PC-9 (cell line): ENCODE data around the gene IL1F10. TPM values are rescaled to one million over a fixed set of nuclear protein-coding genes. Genes with fewer than 3 reads are reported as not detected.
A peak's percentile ranks its signal among the peaks of the same experiment; 100 is the strongest.

Experiments used
- BruUV-seq: library from RNA; stranded (reverse); fragments of 400-500 nt; replicated peaks from 2 replicates; lab custom pipeline; 2021; lab: Mats Ljungman, UMichigan
- CTCF ChIA-PET: fragments of 300-600 bp; sonication (Branson Sonifier 250); formaldehyde crosslinking; loops from one replicate; lab custom pipeline; 2022; ENCODE audit warnings: antibody characterized with exemption; lab: Charles Lee
- POLR2A ChIA-PET: fragments of 300-600 bp; sonication (Branson Sonifier 250); formaldehyde crosslinking; loops from one replicate; lab custom pipeline; 2022; ENCODE audit warnings: antibody characterized with exemption; ENCODE audit not compliant: unreplicated experiment; lab: Charles Lee
- DNase-seq, 2 experiments: peaks; one replicate each; pipeline versions ENCODE4 v3.0.0 to v3.0.0-alpha.2; 2015 to 2022; ENCODE audit warnings: mixed read lengths in 1 of 2
- H2AFZ ChIP-seq: fragments of 200-600 bp; sonication (generic); 2 replicates; pipeline ENCODE4 v1.8.1; 2017; ENCODE audit warnings: antibody characterized with exemption
- H3F3A ChIP-seq: fragments of 200-600 bp; sonication (generic); 2 replicates; pipeline ENCODE4 v1.8.1; 2017; ENCODE audit warnings: antibody characterized with exemption, mild to moderate bottlenecking, low read depth; ENCODE audit not compliant: insufficient read depth
- H3K27ac ChIP-seq: fragments of 200-600 bp; sonication (generic); 2 replicates; pipeline ENCODE4 v1.6.1; 2016; ENCODE audit warnings: mixed run types
- H3K27me3 ChIP-seq: fragments of 200-600 bp; sonication (generic); 2 replicates; pipeline ENCODE4 v1.6.1; 2016; ENCODE audit warnings: low read depth, mixed run types; ENCODE audit not compliant: insufficient read depth
- H3K36me3 ChIP-seq: fragments of 200-600 bp; sonication (generic); 2 replicates; pipeline ENCODE4 v1.6.1; 2016; ENCODE audit warnings: low read depth, mixed run types
- H3K4me1 ChIP-seq: fragments of 200-600 bp; sonication (generic); replicated peaks from 2 replicates; pipeline ENCODE4 v1.6.1; 2016; ENCODE audit warnings: mixed run types; ENCODE audit not compliant: insufficient read depth
- H3K4me2 ChIP-seq: fragments of 200-600 bp; sonication (generic); 2 replicates; pipeline ENCODE4 v1.6.1; 2017; ENCODE audit warnings: mixed run types
- H3K4me3 ChIP-seq: fragments of 200-600 bp; sonication (generic); 2 replicates; pipeline ENCODE4 v1.6.1; 2016; ENCODE audit warnings: mixed run types
- H3K79me2 ChIP-seq: fragments of 200-600 bp; sonication (generic); 2 replicates; pipeline ENCODE4 v1.6.1; 2017; ENCODE audit warnings: low read depth, mixed run types
- H3K9me2 ChIP-seq: fragments of 200-600 bp; sonication (generic); 2 replicates; pipeline ENCODE4 v1.8.1; 2017; ENCODE audit warnings: mild to moderate bottlenecking; ENCODE audit not compliant: insufficient read depth
- H3K9me3 ChIP-seq: fragments of 200-600 bp; sonication (generic); 2 replicates; pipeline ENCODE4 v1.8.1; 2016; ENCODE audit warnings: low read depth; ENCODE audit not compliant: insufficient read depth
- H4K20me1 ChIP-seq: fragments of 200-600 bp; sonication (generic); 2 replicates; pipeline ENCODE4 v1.8.1; 2017; ENCODE audit not compliant: insufficient read depth
- CTCF ChIP-seq: fragments of 200-600 bp; sonication (generic); conservative IDR thresholded peaks from 2 replicates; pipeline ENCODE4 v1.6.1; 2017; ENCODE audit warnings: mixed run types, antibody characterized with exemption, mild to moderate bottlenecking, moderate library complexity
- EZH2 ChIP-seq: fragments of 200-600 bp; sonication (generic); IDR thresholded peaks from 2 replicates; pipeline ENCODE4 v1.8.0; 2017; ENCODE audit warnings: antibody characterized with exemption, low read depth
- intact Hi-C: fragments of 100-400 bp; cut with micrococcal nuclease; formaldehyde crosslinking; loops from one replicate; pipeline ENCODE4 v1.10.0; 2022; ENCODE audit not compliant: unreplicated experiment
- total RNA-seq: library from RNA; stranded (reverse); gene quantifications from 2 replicates; pipeline ENCODE4 v1.2.3, GENCODE V29; 2021

IL1F10 gene
- total RNA-seq, 1 experiment from 2014 or later, result not detected

GRCh38 chr2:113058411-113058994 is 9.3 kb upstream of the IL1F10 start:
- Histone ChIP-seq H3K79me2 (no peaks in the 10 kb centered on the region), H3K9me2 (no peaks in the 10 kb centered on the region), H3K27me3 (no peaks in the 10 kb centered on the region), H3K36me3 (no peaks in the 10 kb centered on the region), H3K9me3 (peaks cover 20% of the 10 kb centered on the region), H3K4me1 (peaks cover 37% of the 10 kb centered on the region), H3K4me2 (peak overlapping the region; percentile 69), H3K27ac (peak overlapping the region; percentile 72), H4K20me1 (no peaks in the 10 kb centered on the region), H3K4me3 (peak overlapping the region; percentile 7; the same call in 1 of the 2 replicates), H2AFZ (peak overlapping the region; percentile 66; the same call in 1 of the 2 replicates), H3F3A (peaks cover 15% of the 10 kb centered on the region; the same call in 1 of the 2 replicates)
- intact Hi-C loops, result loop anchor here (1.0 kb wide), 1 partner anchor 11 kb away; no protein-coding TSS in a partner anchor
- ChIA-PET CTCF (interaction anchor here (0.6 to 1.1 kb wide), 2 partner anchors 12 to 141 kb away, joined by 3 read pairs; no protein-coding TSS in a partner anchor), POLR2A (no interaction called here)
- BruUV-seq, result no TSS peak
- peak in 1 of 2 experiments; percentile 86 for DNase-seq
- TF ChIP-seq CTCF (no peak), EZH2 (no peak)

DNA sequence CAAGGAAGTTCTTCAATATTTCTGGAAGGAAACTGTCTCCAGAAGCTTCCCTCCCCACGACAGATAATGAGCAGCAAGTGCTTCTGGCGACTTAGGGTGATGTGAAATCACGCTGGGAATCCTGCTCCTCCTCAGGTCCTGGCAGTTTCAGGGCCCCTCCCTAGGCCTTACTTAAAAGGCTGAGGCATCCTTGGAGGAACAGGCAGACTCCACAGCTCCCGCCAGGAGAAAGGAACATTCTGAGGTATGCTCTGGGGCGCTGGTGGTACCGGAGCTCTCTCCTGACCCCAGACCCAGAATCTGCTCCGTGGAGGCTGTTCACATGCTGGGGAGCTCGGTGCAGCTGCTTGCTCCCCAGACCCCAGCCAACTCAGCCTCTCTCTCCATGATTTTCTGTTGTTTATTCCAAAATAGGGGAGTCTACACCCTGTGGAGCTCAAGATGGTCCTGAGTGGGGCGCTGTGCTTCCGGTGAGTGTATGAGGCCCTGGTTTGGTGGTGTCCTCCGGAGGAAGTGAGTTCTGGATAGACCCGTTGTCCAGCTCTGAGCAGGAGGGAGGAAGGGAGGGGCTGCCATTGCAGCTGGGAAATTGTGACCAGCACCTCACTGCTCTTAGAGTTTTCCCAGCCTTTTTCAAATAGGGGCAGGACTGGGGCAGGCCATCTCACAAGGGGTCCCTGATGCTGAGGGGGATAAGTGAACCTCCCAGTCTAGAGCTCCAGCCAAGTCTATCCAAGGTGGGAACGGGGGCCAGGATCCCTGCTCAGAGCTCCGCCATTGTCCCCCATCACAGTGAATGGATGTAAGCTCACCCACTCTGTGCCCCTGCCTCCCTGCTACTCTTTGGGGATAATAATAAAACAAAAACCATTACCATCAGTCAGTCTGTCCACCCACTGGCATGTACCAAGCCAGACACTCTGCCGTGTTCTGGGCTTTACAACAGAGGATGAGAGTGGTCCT is 8.5 kb upstream of the IL1F10 start, which contains the start of gene IL36RN:
TSS of gene IL36RN (plus strand) at position 201 of the 963 bp plus-strand sequence. CDS start at position 442, 241 bp downstream.
- TSS peak; percentile 73 for BruUV-seq
- intact Hi-C loops, result loop anchor here (1.0 kb wide), 1 partner anchor 10 kb away; no protein-coding TSS in a partner anchor
- no peaks in the 10 kb centered on the region for H3K27me3 ChIP-seq
- H4K20me1 ChIP-seq, result no peaks in the 10 kb centered on the region
- peak within 1 kb of the TSS; percentile 7; the same call in 1 of the 2 replicates for H3K4me3 ChIP-seq
- ChIA-PET CTCF (interaction anchor here (0.6 to 1.1 kb wide), 2 partner anchors 11 to 140 kb away, joined by 3 read pairs; no protein-coding TSS in a partner anchor), POLR2A (no interaction called here)
- H3K27ac ChIP-seq, result peak within 1 kb of the TSS; percentile 72
- peak within 1 kb of the TSS; percentile 66; the same call in 1 of the 2 replicates for H2AFZ ChIP-seq
- H3K36me3 ChIP-seq, result no peaks in the 10 kb centered on the region
- no peaks in the 10 kb centered on the region for H3K9me2 ChIP-seq
- H3K4me1 ChIP-seq, result peaks cover 37% of the 10 kb centered on the region
- H3F3A ChIP-seq, result peaks cover 15% of the 10 kb centered on the region; the same call in 1 of the 2 replicates
- TF ChIP-seq EZH2 (no peak), CTCF (no peak)
- H3K4me2 ChIP-seq, result peak within 1 kb of the TSS; percentile 69
- peaks cover 14% of the 10 kb centered on the region for H3K9me3 ChIP-seq
- no peak for DNase-seq
- no peaks in the 10 kb centered on the region for H3K79me2 ChIP-seq

DNA sequence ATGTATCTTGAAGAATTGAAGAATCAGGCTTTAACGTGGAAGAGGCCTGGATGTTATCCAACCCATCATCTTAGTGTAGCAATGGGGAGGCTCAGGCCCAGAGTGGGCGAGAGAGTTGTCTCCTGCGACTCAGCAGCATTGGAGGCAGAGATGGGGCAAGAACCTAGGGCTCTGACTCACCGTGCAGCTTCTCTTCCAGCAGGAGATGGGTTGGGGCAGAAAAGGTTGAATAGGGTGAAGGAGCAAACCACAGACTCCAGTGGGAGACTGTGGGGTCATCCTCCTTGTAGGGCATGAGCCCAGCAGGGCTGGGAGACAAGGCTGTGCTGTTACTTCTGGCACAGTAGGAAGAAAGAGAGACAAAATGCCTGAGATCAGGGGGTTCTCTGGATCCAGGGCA is 7.4 kb upstream of the IL1F10 start:
- TF ChIP-seq CTCF, result no peak
- peaks cover 37% of the 10 kb centered on the region for H3K4me1 ChIP-seq
- DNase-seq, result no peak
- intact Hi-C loops, result no loop called here
- no TSS peak for BruUV-seq
- no peaks in the 10 kb centered on the region for H3K9me2 ChIP-seq
- H3K4me2 ChIP-seq, result peak overlapping the region; percentile 27
- peaks cover 15% of the 10 kb centered on the region; the same call in 1 of the 2 replicates for H3F3A ChIP-seq
- ChIA-PET POLR2A (no interaction called here), CTCF (interaction anchor here (0.9 kb wide), 1 partner anchor 20 kb away, joined by 4 read pairs; no protein-coding TSS in a partner anchor)
- no peak overlapping the region for H3K27ac ChIP-seq
- H3K79me2 ChIP-seq, result no peaks in the 10 kb centered on the region
- no peak overlapping the region for H2AFZ ChIP-seq
- no peaks in the 10 kb centered on the region for H3K36me3 ChIP-seq
- no peaks in the 10 kb centered on the region for H3K27me3 ChIP-seq
- no peaks in the 10 kb centered on the region for H4K20me1 ChIP-seq
- no peak overlapping the region for H3K4me3 ChIP-seq
- H3K9me3 ChIP-seq, result peaks cover 15% of the 10 kb centered on the region
